ENCODE results near the gene RPL12.

The RPL12 gene

DNA sequence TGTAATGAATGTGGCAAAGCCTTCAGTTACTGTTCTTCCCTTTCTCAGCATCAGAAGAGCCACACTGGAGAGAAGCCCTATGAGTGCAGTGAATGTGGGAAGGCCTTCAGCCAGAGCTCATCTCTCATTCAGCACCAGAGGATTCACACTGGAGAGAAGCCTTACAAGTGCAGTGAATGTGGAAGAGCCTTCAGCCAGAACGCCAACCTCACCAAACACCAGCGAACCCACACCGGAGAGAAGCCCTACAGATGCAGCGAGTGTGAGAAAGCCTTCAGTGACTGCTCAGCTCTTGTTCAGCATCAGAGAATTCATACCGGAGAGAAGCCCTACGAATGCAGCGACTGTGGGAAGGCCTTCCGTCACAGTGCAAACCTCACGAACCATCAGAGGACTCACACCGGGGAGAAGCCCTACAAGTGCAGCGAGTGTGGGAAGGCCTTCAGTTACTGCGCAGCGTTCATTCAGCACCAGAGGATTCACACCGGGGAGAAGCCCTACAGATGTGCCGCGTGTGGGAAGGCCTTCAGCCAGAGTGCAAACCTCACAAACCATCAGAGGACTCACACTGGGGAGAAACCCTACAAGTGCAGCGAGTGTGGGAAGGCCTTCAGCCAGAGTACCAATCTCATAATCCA is 6.8 kb downstream of the RPL12 start:
- no CpG with 5 or more reads among the region's 17 CpGs for WGBS, 2 donors (ENCODE audit: extremely low coverage in 2 of 2, insufficient read length in 2 of 2, insufficient replicate concordance in 1 of 2)
- Histone ChIP-seq H3K18ac (ENCODE audit: low read length) (no peak overlapping the region), H3K9me3 (replicated peaks in 1 of 2; ENCODE audit: control insufficient read depth in 2 of 2, insufficient read depth in 1 of 2, low read depth in 1 of 2, low read length in 2 of 2) (peaks cover 11 to 62% of the 10 kb centered on the region in 2 donors)

DNA sequence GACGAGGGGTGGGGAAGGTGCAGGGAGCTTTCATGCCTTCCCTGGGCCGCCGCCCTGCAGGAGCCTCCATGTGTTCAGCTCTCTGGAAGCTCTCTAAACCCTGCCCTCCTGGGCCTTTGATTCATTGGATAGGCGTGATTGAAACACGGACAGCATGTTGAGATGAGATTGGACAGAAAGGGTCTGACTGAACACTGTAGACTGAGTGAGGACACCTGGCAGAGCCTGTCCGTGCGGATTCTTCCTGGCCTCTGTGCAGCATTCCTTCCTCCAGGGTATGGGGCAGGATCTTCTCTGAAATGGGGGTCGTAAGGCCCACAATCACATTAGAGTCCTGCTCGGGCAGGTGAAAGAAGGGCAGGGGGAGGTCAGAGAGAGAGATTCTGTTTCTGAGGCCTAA is 12.8 kb downstream of the RPL12 start:
- Histone ChIP-seq H4K8ac (ENCODE audit: low read depth, low read length) (no peak overlapping the region), H2AFZ (ENCODE audit: low read length) (no peak overlapping the region), H2AK5ac (ENCODE audit: low read depth, low read length) (no peak overlapping the region), H3K4me3 (ENCODE audit: low read length in 2 of 2) (no peak overlapping the region), H3K9ac (ENCODE audit: low read depth, low read length, poor library complexity) (no peak overlapping the region), H3K14ac (ENCODE audit: low read length) (no peak overlapping the region), H3K23ac (ENCODE audit: low read depth, low read length, poor library complexity) (no peak overlapping the region), H3K27ac (replicated peaks; ENCODE audit: low read length) (no peak overlapping the region), H3K36me3 (replicated peaks in 1 of 2; ENCODE audit: control insufficient read depth in 2 of 2, insufficient read depth in 2 of 2, low read length in 2 of 2) (peaks cover 45 to 91% of the 10 kb centered on the region in 2 donors), H3K4ac (ENCODE audit: low read length) (no peak overlapping the region), H3K79me1 (ENCODE audit: low read depth, low read length) (no peaks in the 10 kb centered on the region), H2BK5ac (ENCODE audit: low read length) (no peak overlapping the region), H2BK120ac (ENCODE audit: low read depth, low read length) (no peak overlapping the region), H2BK12ac (ENCODE audit: low read length) (no peak overlapping the region), H2BK15ac (ENCODE audit: low read length) (no peak overlapping the region), H3K18ac (ENCODE audit: low read length) (no peak overlapping the region), H3K4me1 (ENCODE audit: control insufficient read depth in 2 of 2, insufficient read depth in 1 of 2, low read depth in 1 of 2, low read length in 2 of 2) (no peaks in the 10 kb centered on the region), H3K4me2 (ENCODE audit: insufficient read depth, low read length, poor library complexity, severe bottlenecking) (no peak overlapping the region), H3K27me3 (ENCODE audit: control insufficient read depth in 3 of 3, insufficient read depth in 3 of 3, low read depth in 1 of 3, low read length in 3 of 3) (no peaks in the 10 kb centered on the region), H3K9me3 (replicated peaks in 1 of 2; ENCODE audit: control insufficient read depth in 2 of 2, insufficient read depth in 1 of 2, low read depth in 1 of 2, low read length in 2 of 2) (peaks cover 0 to 13% of the 10 kb centered on the region in 2 donors), H4K91ac (ENCODE audit: low read depth, low read length, poor library complexity) (no peak overlapping the region)
- no CpG with 5 or more reads among the region's 9 CpGs for WGBS, 2 donors (ENCODE audit: extremely low coverage in 2 of 2, insufficient read length in 2 of 2, insufficient replicate concordance in 1 of 2)
- no peak for DNase-seq (ENCODE audit: low spot score)

More for the DNA sequence above, 6.8 kb downstream of the RPL12 start:
- Histone ChIP-seq H3K9ac (ENCODE audit: low read depth, low read length, poor library complexity) (no peak overlapping the region), H3K79me1 (ENCODE audit: low read depth, low read length) (no peaks in the 10 kb centered on the region), H2AFZ (ENCODE audit: low read length) (no peak overlapping the region), H3K27me3 (ENCODE audit: control insufficient read depth in 3 of 3, insufficient read depth in 3 of 3, low read depth in 1 of 3, low read length in 3 of 3) (no peaks in the 10 kb centered on the region), H2BK12ac (ENCODE audit: low read length) (no peak overlapping the region), H2AK5ac (ENCODE audit: low read depth, low read length) (no peak overlapping the region), H3K4me1 (ENCODE audit: control insufficient read depth in 2 of 2, insufficient read depth in 1 of 2, low read depth in 1 of 2, low read length in 2 of 2) (peaks cover 5% of the 10 kb centered on the region in 2 donors), H4K8ac (ENCODE audit: low read depth, low read length) (no peak overlapping the region), H3K4ac (ENCODE audit: low read length) (no peak overlapping the region), H3K4me2 (ENCODE audit: insufficient read depth, low read length, poor library complexity, severe bottlenecking) (no peak overlapping the region), H2BK15ac (ENCODE audit: low read length) (no peak overlapping the region), H3K4me3 (ENCODE audit: low read length in 2 of 2) (no peak overlapping the region), H2BK120ac (ENCODE audit: low read depth, low read length) (no peak overlapping the region), H3K27ac (replicated peaks; ENCODE audit: low read length) (no peak overlapping the region), H3K23ac (ENCODE audit: low read depth, low read length, poor library complexity) (no peak overlapping the region), H3K36me3 (replicated peaks in 1 of 2; ENCODE audit: control insufficient read depth in 2 of 2, insufficient read depth in 2 of 2, low read length in 2 of 2) (peaks cover 67 to 89% of the 10 kb centered on the region in 2 donors), H4K91ac (ENCODE audit: low read depth, low read length, poor library complexity) (no peak overlapping the region), H2BK5ac (ENCODE audit: low read length) (no peak overlapping the region), H3K14ac (ENCODE audit: low read length) (no peak overlapping the region)
- no peak for DNase-seq (ENCODE audit: low spot score)

DNA sequence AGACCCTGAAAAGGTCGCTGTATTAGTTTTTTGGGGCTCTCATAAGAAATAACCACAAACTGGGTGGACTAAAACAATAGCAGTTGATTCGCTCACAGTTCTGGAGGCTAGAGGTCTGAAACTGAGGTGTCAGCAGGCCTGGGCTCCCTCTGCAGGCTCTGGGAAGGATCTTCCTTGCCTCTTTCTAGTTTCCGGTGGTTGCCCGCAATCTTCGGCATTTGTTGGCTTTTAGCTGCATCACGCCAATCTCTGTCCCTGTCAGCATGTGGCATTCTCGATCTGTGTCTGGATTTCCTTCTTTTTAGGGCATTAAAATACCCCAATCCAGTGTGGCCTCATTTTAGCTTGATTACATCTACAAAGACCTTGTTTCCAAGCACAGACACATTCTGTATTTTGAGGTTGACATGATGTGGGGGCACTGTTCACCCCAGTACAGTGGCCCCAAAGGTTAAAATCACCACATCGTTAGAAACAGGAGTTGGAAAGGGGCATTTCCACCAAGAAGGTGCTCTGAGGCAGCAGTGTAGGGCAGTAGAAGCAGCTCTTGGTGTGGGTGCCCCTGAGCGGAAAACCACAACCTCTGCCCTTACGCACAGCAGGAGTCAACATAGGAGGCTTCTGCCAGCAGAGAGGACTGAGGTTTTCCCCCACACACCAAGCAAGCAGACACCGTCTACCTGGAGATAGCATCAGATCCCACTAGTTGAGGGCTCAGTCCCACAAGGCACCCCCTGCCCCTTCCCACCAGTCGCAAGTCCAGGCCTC is 13.5 kb downstream of the RPL12 start:
- Histone ChIP-seq H2AK5ac (ENCODE audit: low read depth, low read length) (no peak overlapping the region), H3K14ac (ENCODE audit: low read length) (no peak overlapping the region), H3K79me1 (ENCODE audit: low read depth, low read length) (no peaks in the 10 kb centered on the region), H2BK15ac (ENCODE audit: low read length) (no peak overlapping the region), H3K4me3 (ENCODE audit: low read length in 2 of 2) (no peak overlapping the region), H3K4me2 (ENCODE audit: insufficient read depth, low read length, poor library complexity, severe bottlenecking) (no peak overlapping the region), H3K4ac (ENCODE audit: low read length) (no peak overlapping the region), H2BK12ac (ENCODE audit: low read length) (no peak overlapping the region), H3K9me3 (replicated peaks in 1 of 2; ENCODE audit: control insufficient read depth in 2 of 2, insufficient read depth in 1 of 2, low read depth in 1 of 2, low read length in 2 of 2) (peaks cover 0 to 8% of the 10 kb centered on the region in 2 donors), H4K91ac (ENCODE audit: low read depth, low read length, poor library complexity) (no peak overlapping the region), H2AFZ (ENCODE audit: low read length) (no peak overlapping the region), H3K4me1 (ENCODE audit: control insufficient read depth in 2 of 2, insufficient read depth in 1 of 2, low read depth in 1 of 2, low read length in 2 of 2) (no peaks in the 10 kb centered on the region), H2BK120ac (ENCODE audit: low read depth, low read length) (no peak overlapping the region), H3K18ac (ENCODE audit: low read length) (no peak overlapping the region), H3K36me3 (replicated peaks in 1 of 2; ENCODE audit: control insufficient read depth in 2 of 2, insufficient read depth in 2 of 2, low read length in 2 of 2) (peaks cover 45 to 91% of the 10 kb centered on the region in 2 donors), H2BK5ac (ENCODE audit: low read length) (no peak overlapping the region), H4K8ac (ENCODE audit: low read depth, low read length) (no peak overlapping the region), H3K23ac (ENCODE audit: low read depth, low read length, poor library complexity) (no peak overlapping the region), H3K27ac (replicated peaks; ENCODE audit: low read length) (no peak overlapping the region), H3K27me3 (ENCODE audit: control insufficient read depth in 3 of 3, insufficient read depth in 3 of 3, low read depth in 1 of 3, low read length in 3 of 3) (no peaks in the 10 kb centered on the region), H3K9ac (ENCODE audit: low read depth, low read length, poor library complexity) (no peak overlapping the region)
- WGBS, 2 donors (ENCODE audit: extremely low coverage in 2 of 2, insufficient read length in 2 of 2, insufficient replicate concordance in 1 of 2): no CpG with 5 or more reads among the region's 12 CpGs
- DNase-seq (ENCODE audit: low spot score): no peak

DNA sequence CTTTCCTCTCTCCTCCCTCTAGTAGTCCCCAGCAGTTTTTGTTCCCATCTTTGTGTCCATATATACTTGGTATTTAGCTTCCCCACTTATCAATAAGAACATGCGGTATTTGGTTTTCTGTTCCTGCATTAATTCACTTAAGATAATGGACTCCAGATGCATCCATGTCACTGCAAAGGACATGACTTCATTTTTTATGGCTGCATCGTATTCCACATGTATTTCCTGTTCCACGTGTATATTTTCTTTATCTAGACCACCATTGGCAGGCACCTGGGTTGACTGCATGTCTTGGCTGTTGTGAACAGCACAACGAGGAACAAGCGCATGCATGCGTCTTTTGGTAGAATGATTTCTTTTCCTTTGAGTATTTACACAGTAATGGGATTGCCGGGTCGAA is 20.8 kb downstream of the RPL12 start:
- Histone ChIP-seq H3K79me1 (ENCODE audit: low read depth, low read length) (peaks cover 4% of the 10 kb centered on the region), H4K91ac (ENCODE audit: low read depth, low read length, poor library complexity) (no peak overlapping the region), H3K23ac (ENCODE audit: low read depth, low read length, poor library complexity) (no peak overlapping the region), H3K14ac (ENCODE audit: low read length) (no peak overlapping the region), H3K4me1 (ENCODE audit: control insufficient read depth in 2 of 2, insufficient read depth in 1 of 2, low read depth in 1 of 2, low read length in 2 of 2) (no peaks in the 10 kb centered on the region), H4K8ac (ENCODE audit: low read depth, low read length) (no peak overlapping the region), H3K9me3 (replicated peaks in 1 of 2; ENCODE audit: control insufficient read depth in 2 of 2, insufficient read depth in 1 of 2, low read depth in 1 of 2, low read length in 2 of 2) (no peaks in the 10 kb centered on the region), H3K4me2 (ENCODE audit: insufficient read depth, low read length, poor library complexity, severe bottlenecking) (no peak overlapping the region), H2AK5ac (ENCODE audit: low read depth, low read length) (no peak overlapping the region), H2BK15ac (ENCODE audit: low read length) (no peak overlapping the region), H2AFZ (ENCODE audit: low read length) (no peak overlapping the region), H2BK12ac (ENCODE audit: low read length) (no peak overlapping the region), H3K27ac (replicated peaks; ENCODE audit: low read length) (no peak overlapping the region), H3K4ac (ENCODE audit: low read length) (no peak overlapping the region), H3K18ac (ENCODE audit: low read length) (no peak overlapping the region), H3K27me3 (ENCODE audit: control insufficient read depth in 3 of 3, insufficient read depth in 3 of 3, low read depth in 1 of 3, low read length in 3 of 3) (no peaks in the 10 kb centered on the region), H3K9ac (ENCODE audit: low read depth, low read length, poor library complexity) (no peak overlapping the region), H3K36me3 (replicated peaks in 1 of 2; ENCODE audit: control insufficient read depth in 2 of 2, insufficient read depth in 2 of 2, low read length in 2 of 2) (peaks cover 21 to 85% of the 10 kb centered on the region in 2 donors), H3K4me3 (ENCODE audit: low read length in 2 of 2) (no peak overlapping the region), H2BK5ac (ENCODE audit: low read length) (no peak overlapping the region), H2BK120ac (ENCODE audit: low read depth, low read length) (no peak overlapping the region)
- DNase-seq (ENCODE audit: low spot score): no peak
- WGBS, 2 donors (ENCODE audit: extremely low coverage in 2 of 2, insufficient read length in 2 of 2, insufficient replicate concordance in 1 of 2): no CpG with 5 or more reads among the region's 8 CpGs
